K562 (cell line): Measurements from ENCODE around the gene RACK1. TPM values are rescaled to one million over a fixed set of nuclear protein-coding genes. Genes with fewer than 3 reads are reported as not detected.
A peak's percentile ranks its signal among the peaks of the same experiment; 100 is the strongest.

Experiments
- ATAC-seq: fragments of 200-7000 bp; cut with Tn5 transposase; 3 replicates; pipeline ENCODE4 v1.9.1; 2020; ENCODE audit warnings: moderate library complexity
- BruUV-seq: library from RNA; stranded (reverse); fragments of 400-500 nt; replicated peaks from 2 replicates; lab custom pipeline; 2021; lab: Mats Ljungman, UMichigan
- CTCF ChIA-PET: fragments of 300-600 bp; formaldehyde crosslinking; extraction: SDS; loops from one replicate; lab custom pipeline; 2021; ENCODE audit warnings: low intra/inter-chr PET ratio; lab: Yijun Ruan, JAX
- POLR2A ChIA-PET: fragments of 300-600, 350-650 bp; sonication (Branson Sonifier 250); formaldehyde crosslinking; extraction: SDS; loops from one replicate; lab custom pipeline; 2021; ENCODE audit warnings: antibody characterized with exemption, inconsistent platforms; lab: Yijun Ruan, JAX
- DNase-seq, 4 experiments: peaks; one replicate each; pipeline versions ENCODE4 v3.0.0 to v3.0.0-alpha.2; 2011 to 2018; ENCODE audit warnings: low spot score in 3 of 4, mixed read lengths in 3 of 4; ENCODE audit errors: extremely low read depth in 1 of 4
- FAIRE-seq: peaks from 2 replicates; lab custom pipeline; 2011; peaks lifted over from hg19 to GRCh38; lab: Jason Lieb, UNC
- H2AFZ ChIP-seq: 2 replicates; pipeline ENCODE4 v1.6.0; 2011; ENCODE audit warnings: low read depth, low read length, control low read depth, inconsistent platforms
- H3K27ac ChIP-seq: fragments of 200-600 bp; 3 replicates; pipeline ENCODE4 v1.8.0; 2011; ENCODE audit warnings: low read depth, mild to moderate bottlenecking, control low read depth, inconsistent platforms, low read length, moderate library complexity, mixed read lengths; ENCODE audit errors: extremely low read depth
- H3K27me3 ChIP-seq, 2 experiments: fragments of 300-600 bp in 1 of 2; 2 replicates in 1 of 2; 3 replicates in 1 of 2; pipeline versions ENCODE4 v1.6.0 to v1.8.0; 2011; ENCODE audit warnings: inconsistent platforms in 2 of 2, low read length in 2 of 2, mild to moderate bottlenecking in 1 of 2, mixed read lengths in 1 of 2, moderate library complexity in 1 of 2; ENCODE audit not compliant: control insufficient read depth in 2 of 2, insufficient read depth in 2 of 2
- H3K36me3 ChIP-seq: fragments of 300-600 bp; 3 replicates; pipeline ENCODE4 v1.8.0; 2011; ENCODE audit warnings: mild to moderate bottlenecking, low read length, inconsistent platforms; ENCODE audit not compliant: control insufficient read depth, insufficient read depth
- H3K4me1 ChIP-seq, 2 experiments: fragments of 200-600 bp in 1 of 2; replicated peaks in 1 of 2; 2 replicates in 1 of 2; 3 replicates in 1 of 2; pipeline versions ENCODE4 v1.5.1 to v1.8.0; 2011; ENCODE audit warnings: inconsistent platforms in 2 of 2, low read length in 2 of 2, mild to moderate bottlenecking in 1 of 2, mixed read lengths in 1 of 2, moderate library complexity in 1 of 2; ENCODE audit not compliant: control insufficient read depth in 2 of 2, insufficient read depth in 2 of 2
- H3K4me2 ChIP-seq: 2 replicates; pipeline ENCODE4 v1.6.1; 2011; ENCODE audit warnings: low read length, control low read depth, inconsistent platforms, mixed read lengths; ENCODE audit not compliant: insufficient read depth
- H3K4me3 ChIP-seq: fragments of 200-600 bp; sonication (generic), shearing (Covaris generic); 2 replicates; pipeline ENCODE4 v1.5.1; 2016; ENCODE audit warnings: control low read depth, inconsistent platforms
- H3K79me2 ChIP-seq: fragments of 200-600 bp; 3 replicates; pipeline ENCODE4 v1.8.0; 2011; ENCODE audit warnings: low read length, inconsistent platforms; ENCODE audit not compliant: control insufficient read depth, insufficient read depth
- H3K9ac ChIP-seq, 2 experiments: 2 replicates each; pipeline versions ENCODE4 v1.6.0 to v1.6.1; 2011; ENCODE audit warnings: low read depth in 2 of 2, low read length in 2 of 2, control low read depth in 1 of 2, inconsistent platforms in 1 of 2, mild to moderate bottlenecking in 1 of 2, mixed read lengths in 1 of 2; ENCODE audit not compliant: insufficient read depth in 1 of 2
- H3K9me1 ChIP-seq: one replicate; pipeline ENCODE4 v1.6.0; 2011; ENCODE audit warnings: inconsistent platforms, mild to moderate bottlenecking, low read length, moderate library complexity; ENCODE audit not compliant: control insufficient read depth, insufficient read depth
- H3K9me3 ChIP-seq: replicated peaks from 2 replicates; pipeline ENCODE4 v1.5.1; 2011; ENCODE audit warnings: low read depth, low read length, inconsistent platforms; ENCODE audit not compliant: control insufficient read depth, insufficient read depth
- H4K20me1 ChIP-seq: replicated peaks from 2 replicates; pipeline ENCODE4 v1.6.1; 2011; ENCODE audit warnings: low read length, inconsistent platforms, mixed read lengths; ENCODE audit not compliant: control insufficient read depth, insufficient read depth
- ERF ChIP-seq: fragments of 450-650 bp; formaldehyde crosslinking; IDR thresholded peaks from 2 replicates; pipeline ENCODE4 v1.4.0; 2020; ENCODE audit warnings: mild to moderate bottlenecking, mixed read lengths
- KDM1A ChIP-seq, 2 experiments: fragments of 450-650 bp; IDR thresholded peaks; 2 replicates each; pipeline ENCODE4 v1.6.1; 2016; ENCODE audit warnings: mild to moderate bottlenecking in 2 of 2
- MGA ChIP-seq: fragments of 450-650 bp; IDR thresholded peaks from 2 replicates; pipeline ENCODE4 v1.6.1; 2016; ENCODE audit warnings: mild to moderate bottlenecking, moderate library complexity
- RBFOX2 ChIP-seq: fragments of 200-400 bp; formaldehyde crosslinking; IDR thresholded peaks from 2 replicates; pipeline ENCODE4 v1.6.1; 2017; ENCODE audit warnings: low read depth, mild to moderate bottlenecking, low read length, moderate library complexity
- SMAD3 ChIP-seq: fragments of 450-650 bp; formaldehyde crosslinking; conservative IDR thresholded peaks from 2 replicates; pipeline ENCODE4 v1.4.0; 2020; ENCODE audit warnings: mild to moderate bottlenecking
- SREBF2 ChIP-seq: sonication (generic); formaldehyde crosslinking; IDR thresholded peaks from 2 replicates; pipeline ENCODE4 v1.4.0; 2020; ENCODE audit warnings: mild to moderate bottlenecking, missing genetic modification reagents
- ZNF695 ChIP-seq: fragments of 450-650 bp; formaldehyde crosslinking; IDR thresholded peaks from 2 replicates; pipeline ENCODE4 v1.4.0; 2020; ENCODE audit warnings: mild to moderate bottlenecking, moderate library complexity
- WGBS: fragments of 100-300 bp; shearing (Covaris generic); methylation state at CpG from one replicate; pipeline ENCODE4 v1.1.6; 2016; ENCODE audit warnings: low coverage, mixed read lengths; ENCODE audit not compliant: insufficient coverage; ENCODE audit errors: missing lambda C conversion rate; 5-methylcytosine and 5-hydroxymethylcytosine counted together
- in situ Hi-C: fragments of 300-500 bp; cut with MboI; formaldehyde crosslinking; loops from 4 replicates; pipeline ENCODE4 v1.15.0; 2018; ENCODE audit warnings: inconsistent platforms, mixed read lengths
- intact Hi-C: fragments of 100-400 bp; cut with micrococcal nuclease; formaldehyde crosslinking; loops from 2 replicates; pipeline ENCODE4 v1.14.2; 2022
- polyA plus RNA-seq, 8 experiments: library from polyadenylated mRNA; depleted of rRNA in 4 of 8; stranded (reverse) in 5 of 8; unstranded in 3 of 8; fragments of >200 nt; fragmentation: Nextera tagmentation in 2 of 8; fragmentation: Illumina TruSeq in 1 of 8; extraction: Ambion mirVana in 2 of 8; extraction: Trizol in 1 of 8; gene quantifications; 2 replicates each; pipeline versions ENCODE4 v1.2.1 to v1.2.3, GENCODE V29; 2011 to 2014; ENCODE audit warnings: inconsistent platforms in 1 of 8, missing spikeins in 1 of 8
- total RNA-seq, 7 experiments: library from RNA; depleted of rRNA in 6 of 7; stranded (reverse); fragments of >200 nt in 6 of 7; fragmentation: Illumina TruSeq in 2 of 7; extraction: Trizol in 2 of 7; gene quantifications; 2 replicates each; pipeline versions ENCODE4 v1.2.1 to v1.2.3, GENCODE V29; 2011 to 2021; ENCODE audit warnings: low replicate concordance in 1 of 7
- TF ChIP-seq, protein P1 (sequence below): sonication (generic); formaldehyde crosslinking; IDR thresholded peaks from 2 replicates; pipeline ENCODE4 v1.8.0; 2022; ENCODE audit warnings: mild to moderate bottlenecking, missing genetic modification reagents
- TF ChIP-seq, protein P2 (sequence below): fragments of 450-650 bp; formaldehyde crosslinking; conservative IDR thresholded peaks from 2 replicates; pipeline ENCODE4 v1.4.0; 2022; ENCODE audit warnings: mild to moderate bottlenecking, missing genetic modification characterization

RACK1 gene
- total and polyA plus RNA-seq, 9 of the 15 experiments (the other 6 are each of a cell fraction or from before 2014, with no cell fraction given), result 2,303 to 5,311 (median 3,833) TPM

- Histone ChIP-seq H2AFZ (no peak overlapping the region), H3K9ac (no peak overlapping the region), H3K9me3 (no peaks in the 10 kb centered on the region), H3K4me3 (no peak overlapping the region), H3K4me2 (no peak overlapping the region), H3K27me3 (no peaks in the 10 kb centered on the region), H3K27ac (peak overlapping the region; percentile 60; the same call in 1 of the 3 replicates), H3K4me1 (peaks cover 11 to 33% of the 10 kb centered on the region in 2 experiments; a peak in 4 of 5 replicates), H3K79me2 (peaks cover 43% of the 10 kb centered on the region), H4K20me1 (peaks cover 48% of the 10 kb centered on the region), H3K9me1 (no peaks in the 10 kb centered on the region), H3K36me3 (peaks cover 98% of the 10 kb centered on the region)
- in situ Hi-C loops (no loop called here), intact Hi-C loops (no loop called here)
- 71% methylated on average over 6 of the region's 6 CpGs for WGBS
- ChIA-PET POLR2A (interaction anchor here (0.6 to 17.5 kb wide), 6 partner anchors 9 to 84 kb away, joined by 3 to 185 read pairs (median 4); partner anchors contain the start of genes TRIM41 and TRIM52), CTCF (no interaction called here)
- DNase-seq (peak in 1 of 4 experiments; percentile 6), ATAC-seq (no peak; the same call in none of the 3 replicates), FAIRE-seq (peak; percentile 11)
- BruUV-seq, result no TSS peak
- no peak for TF ChIP-seq ZNF695 (CRISPR knock-in tag)
- TF ChIP-seq KDM1A (IDR thresholded peaks at IDR 0.05), result 0 out of 4 replicates have a peak, but pooled peaks of 1 of the 2 experiments have one; percentile 8
- TF ChIP-seq, protein P1, sequence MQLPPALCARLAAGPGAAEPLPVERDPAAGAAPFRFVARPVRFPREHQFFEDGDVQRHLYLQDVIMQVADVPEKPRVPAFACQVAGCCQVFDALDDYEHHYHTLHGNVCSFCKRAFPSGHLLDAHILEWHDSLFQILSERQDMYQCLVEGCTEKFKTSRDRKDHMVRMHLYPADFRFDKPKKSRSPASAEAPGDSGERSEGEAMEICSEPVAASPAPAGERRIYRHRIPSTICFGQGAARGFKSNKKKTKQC (CRISPR knock-in tag), result no peak
- no peak for TF ChIP-seq MGA
- no peak for TF ChIP-seq SREBF2 (CRISPR knock-in tag)
- TF ChIP-seq, protein P2, sequence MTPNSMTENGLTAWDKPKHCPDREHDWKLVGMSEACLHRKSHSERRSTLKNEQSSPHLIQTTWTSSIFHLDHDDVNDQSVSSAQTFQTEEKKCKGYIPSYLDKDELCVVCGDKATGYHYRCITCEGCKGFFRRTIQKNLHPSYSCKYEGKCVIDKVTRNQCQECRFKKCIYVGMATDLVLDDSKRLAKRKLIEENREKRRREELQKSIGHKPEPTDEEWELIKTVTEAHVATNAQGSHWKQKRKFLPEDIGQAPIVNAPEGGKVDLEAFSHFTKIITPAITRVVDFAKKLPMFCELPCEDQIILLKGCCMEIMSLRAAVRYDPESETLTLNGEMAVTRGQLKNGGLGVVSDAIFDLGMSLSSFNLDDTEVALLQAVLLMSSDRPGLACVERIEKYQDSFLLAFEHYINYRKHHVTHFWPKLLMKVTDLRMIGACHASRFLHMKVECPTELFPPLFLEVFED, result peak; percentile 62; the same call in 1 of the 2 replicates
- peak; percentile 13; the same call in 1 of the 2 replicates for TF ChIP-seq RBFOX2
- TF ChIP-seq SMAD3 (CRISPR knock-in tag), result no peak
- peak; percentile 64; the same call in 1 of the 2 replicates for TF ChIP-seq ERF (CRISPR knock-in tag)
Measured at GRCh38 chr5:181236471-181236870, 7.2 kb downstream of the RACK1 start.
